ENCODE results near the gene HYLS1.

The HYLS1 gene

DNA sequence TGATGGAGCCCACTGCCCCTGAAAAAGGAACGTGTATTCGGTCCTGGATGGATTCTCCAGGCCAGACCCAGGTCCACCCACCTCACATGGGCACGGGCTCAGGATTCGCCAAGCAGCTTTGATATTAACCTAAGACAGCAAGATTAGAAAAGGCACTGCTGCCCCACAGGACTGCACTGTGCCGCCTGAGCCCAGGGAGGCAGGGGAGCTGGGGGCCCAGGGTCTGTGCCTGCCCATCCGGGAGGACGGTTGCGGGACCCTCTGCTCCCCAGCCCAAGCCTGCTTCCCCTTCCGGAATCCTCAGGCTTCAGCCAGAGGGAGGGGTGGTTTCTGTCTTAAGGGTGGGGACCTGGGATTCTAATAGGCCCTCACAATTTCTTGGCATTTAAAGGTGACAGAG, 44.8 kb downstream of the HYLS1 start:
- no peak for DNase-seq (ENCODE audit: low read depth in 2 of 3, low spot score in 1 of 3)

DNA sequence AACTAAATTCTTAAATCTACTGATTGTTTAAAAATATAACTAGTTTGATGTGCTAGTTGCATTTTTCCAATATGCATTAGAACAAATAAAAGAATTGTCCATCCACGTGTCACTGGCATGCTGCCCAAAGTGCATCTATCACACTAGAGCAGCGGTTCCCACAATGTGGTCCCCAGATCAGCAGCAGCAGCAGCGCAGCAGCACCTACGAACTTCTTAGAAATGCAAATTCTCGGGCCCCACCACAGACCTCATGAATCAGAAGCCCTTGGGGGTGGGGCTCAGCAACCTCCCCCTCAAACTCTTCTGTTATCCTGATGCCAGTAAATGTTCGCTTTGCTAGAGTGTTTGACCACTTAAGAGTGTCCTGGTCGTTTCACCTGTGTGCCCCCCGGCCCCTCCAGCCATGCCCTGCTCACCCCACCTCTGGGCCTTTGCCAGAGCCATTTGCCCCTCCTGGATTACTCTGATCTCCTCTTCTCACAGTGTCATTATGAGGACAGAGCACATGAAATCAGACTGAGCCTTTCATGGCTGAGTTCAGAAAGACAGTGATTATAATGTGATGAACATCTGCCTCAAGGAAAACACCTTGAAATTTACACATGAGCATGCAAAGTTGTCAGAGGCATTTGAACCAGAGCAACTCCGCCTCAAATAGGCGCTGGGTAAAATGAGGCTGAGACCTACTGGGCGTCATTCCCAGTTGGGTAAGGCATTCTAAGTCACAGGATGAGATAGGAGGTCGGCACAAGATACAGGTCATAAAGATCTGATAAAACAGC, 45.8 kb downstream of the HYLS1 start:
- DNase-seq (ENCODE audit: low read depth in 2 of 3, low spot score in 1 of 3): no peak

GRCh38 chr11:125934473-125934872, 47.0 kb downstream of the HYLS1 start:
- no peak for DNase-seq (ENCODE audit: low read depth in 2 of 3, low spot score in 1 of 3)

- no peak for DNase-seq (ENCODE audit: low read depth in 2 of 3, low spot score in 1 of 3)
Measured at GRCh38 chr11:125935056-125935455, 47.6 kb downstream of the HYLS1 start.

GRCh38 chr11:125935618-125936199, 48.2 kb downstream of the HYLS1 start:
- DNase-seq (ENCODE audit: low read depth in 2 of 3, low spot score in 1 of 3): no peak

GRCh38 chr11:125938418-125938817, 51.0 kb downstream of the HYLS1 start:
- DNase-seq (ENCODE audit: low read depth in 2 of 3, low spot score in 1 of 3): no peak

- no peak for DNase-seq (ENCODE audit: low read depth in 2 of 3, low spot score in 1 of 3)
Measured at GRCh38 chr11:125939081-125939521, 51.6 kb downstream of the HYLS1 start.

DNA sequence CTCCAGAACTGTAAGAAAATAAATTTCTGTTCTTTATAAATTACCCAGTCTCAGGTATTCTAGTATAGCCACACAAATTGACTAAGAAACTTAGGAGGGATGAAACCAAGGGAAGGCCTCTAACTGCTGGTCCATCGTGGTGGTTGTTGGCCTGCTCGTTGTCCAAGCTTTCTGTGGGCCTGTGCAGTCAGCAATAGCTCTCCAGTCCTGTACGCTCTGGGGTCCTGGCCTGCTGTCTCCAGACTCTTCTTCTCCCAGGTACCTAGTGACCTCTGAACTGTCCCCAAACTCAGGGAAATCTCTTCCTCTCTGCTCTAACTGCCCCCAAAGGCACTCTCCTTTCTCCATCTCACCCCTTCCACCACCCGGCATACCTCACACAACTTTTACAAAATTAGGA, 52.7 kb downstream of the HYLS1 start:
- no peak for DNase-seq (ENCODE audit: low read depth in 2 of 3, low spot score in 1 of 3)

GRCh38 chr11:125941267-125941618, 53.8 kb downstream of the HYLS1 start:
- no peak for DNase-seq (ENCODE audit: low read depth in 2 of 3, low spot score in 1 of 3)

GRCh38 chr11:125941619-125942611, 54.4 kb downstream of the HYLS1 start:
- peak; percentile 28 to 42 (median 33) for DNase-seq (ENCODE audit: low read depth in 2 of 3, low spot score in 1 of 3)

- DNase-seq (ENCODE audit: low read depth in 2 of 3, low spot score in 1 of 3): no peak
Measured at GRCh38 chr11:125942771-125943428, 55.4 kb downstream of the HYLS1 start.

DNA sequence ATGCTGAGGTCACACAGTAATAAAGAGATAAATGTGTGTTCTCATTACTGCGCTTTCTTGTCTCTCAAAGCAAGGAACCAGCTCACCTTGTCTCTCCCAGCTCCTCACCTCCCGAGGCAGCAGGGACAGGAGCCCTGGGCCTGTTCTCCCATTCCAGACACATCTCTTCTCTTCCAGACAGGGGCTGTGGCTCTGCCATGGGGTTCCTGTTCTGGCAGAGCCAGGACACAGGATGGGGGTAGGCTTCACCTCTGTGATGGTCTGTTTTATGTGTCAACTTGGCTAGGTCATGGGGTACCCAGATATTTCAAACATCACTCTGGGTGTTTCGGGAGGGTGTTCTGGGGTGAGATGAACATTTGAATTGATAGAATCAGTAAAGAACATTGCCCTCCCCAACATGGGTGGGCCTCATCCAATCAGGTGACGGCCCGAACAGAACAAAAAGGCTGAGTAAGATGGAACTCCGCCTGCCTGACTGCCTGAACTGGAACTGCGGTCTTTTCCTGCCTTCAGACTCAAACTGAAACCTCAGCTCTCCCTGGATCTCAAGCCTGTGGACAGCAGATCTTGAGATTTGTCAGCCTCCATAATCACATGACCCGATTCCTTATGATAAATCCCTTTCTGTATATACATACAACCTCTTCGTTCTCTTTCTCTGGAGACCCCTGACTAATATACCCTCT, 56.3 kb downstream of the HYLS1 start:
- no peak for DNase-seq (ENCODE audit: low read depth in 2 of 3, low spot score in 1 of 3)

- DNase-seq (ENCODE audit: low read depth in 2 of 3, low spot score in 1 of 3): no peak
Measured at GRCh38 chr11:125944350-125945010, 57.0 kb downstream of the HYLS1 start.

DNA sequence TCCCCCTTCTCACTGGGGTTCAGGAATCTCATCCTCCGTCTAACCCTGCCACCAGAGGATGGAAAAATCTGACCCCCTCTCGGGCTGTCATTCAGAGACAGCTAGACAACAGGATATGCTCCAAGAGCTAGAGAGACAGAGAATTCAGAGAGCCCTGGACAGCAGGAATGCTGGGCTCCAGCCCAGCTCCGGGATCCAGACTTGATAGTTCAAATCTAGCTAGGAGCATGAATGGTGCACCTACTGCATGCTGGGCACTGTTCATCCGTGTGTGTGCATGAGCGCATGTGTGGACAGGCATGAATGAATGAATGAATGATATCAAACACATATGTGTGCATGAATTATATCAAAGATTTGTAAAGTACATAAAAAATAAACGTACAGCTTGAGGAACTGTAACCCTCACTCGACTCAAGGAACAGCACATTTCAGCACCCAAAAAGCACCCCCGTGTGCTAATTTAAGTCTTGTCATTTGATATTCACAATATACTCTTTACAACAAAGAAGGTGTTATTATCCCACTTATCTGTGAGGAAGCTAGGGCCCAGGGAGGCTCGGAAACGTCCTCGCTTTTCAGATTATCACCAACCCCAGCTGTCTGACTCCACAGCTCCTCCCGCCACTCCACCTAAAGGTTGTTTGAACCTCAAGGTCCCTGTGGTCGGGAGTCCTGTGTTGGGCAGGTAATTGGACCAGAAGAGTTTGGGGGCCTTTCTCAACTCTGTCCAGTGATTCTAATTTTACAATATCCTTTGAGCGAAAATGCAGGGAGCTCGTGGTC, 57.7 kb downstream of the HYLS1 start:
- no peak for DNase-seq (ENCODE audit: low read depth in 2 of 3, low spot score in 1 of 3)

DNA sequence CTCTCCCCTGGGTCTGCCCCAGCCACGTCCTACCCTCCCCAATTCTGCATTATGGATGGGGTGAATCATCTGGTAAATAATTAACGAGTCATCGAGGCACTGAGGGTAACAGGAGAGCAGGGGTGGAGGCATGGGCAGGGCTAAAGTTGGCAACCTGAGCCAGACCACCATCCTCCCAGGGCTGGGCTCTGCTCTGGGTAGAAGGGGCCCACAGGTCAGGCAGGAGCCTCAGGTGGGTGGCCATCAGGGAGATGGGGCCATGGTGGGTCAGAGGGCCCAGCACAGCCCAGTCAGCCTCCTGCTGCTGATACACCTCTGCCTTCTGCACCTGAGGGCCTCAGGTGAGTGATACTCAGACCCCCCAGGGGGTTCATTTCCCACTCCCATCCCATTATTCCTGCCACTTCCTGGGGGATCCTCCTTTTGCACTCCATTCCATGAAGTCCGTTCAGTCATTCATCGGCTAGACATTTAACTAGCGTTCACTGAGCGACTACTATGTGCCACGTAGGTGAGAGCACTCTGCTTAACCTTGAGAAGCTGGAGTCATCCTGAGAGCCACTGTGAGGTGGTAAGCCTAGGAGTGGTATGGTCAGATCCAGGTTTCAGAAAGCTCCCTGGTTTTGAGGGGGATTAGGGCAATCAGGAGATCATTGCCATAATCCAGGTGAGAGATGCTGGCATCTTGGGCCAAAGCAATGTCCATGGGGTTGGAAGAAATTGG, 58.5 kb downstream of the HYLS1 start, which contains the start of gene VSIG10L2:
Gene VSIG10L2 (plus strand): TSS at position 248 of the 724 bp plus-strand sequence. CDS start 12 bp downstream, at position 260.
- no peak for DNase-seq (ENCODE audit: low read depth in 2 of 3, low spot score in 1 of 3)

DNA sequence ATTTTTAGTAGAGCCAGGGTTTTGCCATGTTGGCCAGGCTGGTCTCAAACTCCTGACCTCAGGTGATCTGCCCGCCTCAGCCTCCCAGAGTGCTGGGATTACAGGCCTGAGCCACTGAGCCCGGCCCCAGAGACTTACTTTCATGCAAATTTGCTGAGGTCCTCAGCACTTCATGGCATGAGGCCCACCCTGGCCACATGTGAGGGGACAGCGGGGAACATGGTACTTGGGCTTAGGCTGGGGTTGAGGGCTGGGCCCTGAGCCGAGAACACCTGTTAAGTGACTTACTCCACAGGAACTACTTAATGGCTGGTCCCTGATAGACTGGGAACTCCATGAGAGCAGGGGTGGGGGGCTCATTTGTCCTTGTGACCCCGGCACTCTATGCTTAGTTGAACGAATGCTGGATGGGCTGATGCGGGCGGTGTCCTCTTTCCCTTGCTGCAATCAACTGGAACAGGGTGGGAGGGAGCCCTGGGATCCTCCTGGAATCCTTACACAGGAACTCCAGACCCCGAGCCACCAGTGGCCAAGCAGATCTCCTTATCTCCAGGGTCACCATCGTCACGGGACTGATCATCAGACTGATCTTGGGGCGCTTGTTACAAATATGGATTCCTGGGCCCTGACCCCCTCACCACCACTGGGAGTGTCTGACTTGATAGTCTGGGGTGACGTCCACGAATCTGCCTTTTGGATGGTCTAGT, 59.4 kb downstream of the HYLS1 start:
- no peak for DNase-seq (ENCODE audit: low read depth in 2 of 3, low spot score in 1 of 3)

- no peak for DNase-seq (ENCODE audit: low read depth in 2 of 3, low spot score in 1 of 3)
Measured at GRCh38 chr11:125947419-125948277, 60.2 kb downstream of the HYLS1 start.

Measured in stimulated activated CD4-positive, alpha-beta T cell treated with anti-CD3 and anti-CD28 coated beads, Interleukin-12 subunit alpha, Interleukin-12 subunit beta, amount 100 ng/mL, for 48 hours (primary cell).